SU-DHL-6 (cell line): ENCODE results near the gene SUPT3H.

Experiments used
- H2AFZ ChIP-seq: fragments of 200-600 bp; sonication (generic); 2 replicates; pipeline ENCODE4 v1.6.1; 2014; ENCODE audit warnings: low read depth, mild to moderate bottlenecking, moderate library complexity, mixed read lengths, antibody characterized with exemption, low read length; ENCODE audit not compliant: severe bottlenecking
- H3F3A ChIP-seq: fragments of 200-600 bp; shearing (Covaris generic); 2 replicates; pipeline ENCODE4 v1.6.0; 2016; ENCODE audit warnings: antibody characterized with exemption, mild to moderate bottlenecking; ENCODE audit not compliant: insufficient read depth
- H3K27ac ChIP-seq: fragments of 200-600 bp; sonication (generic); 2 replicates; pipeline ENCODE4 v1.5.1; 2016; ENCODE audit warnings: low read depth, mild to moderate bottlenecking, low read length, moderate library complexity, mixed read lengths
- H3K27me3 ChIP-seq: fragments of 200-600 bp; sonication (generic), shearing (Covaris generic); 2 replicates; pipeline ENCODE4 v1.6.0; 2014; ENCODE audit warnings: mild to moderate bottlenecking, low read length
- H3K36me3 ChIP-seq: fragments of 200-600 bp; sonication (generic); 2 replicates; pipeline ENCODE4 v1.6.1; 2014; ENCODE audit warnings: mild to moderate bottlenecking, low read length, mixed read lengths
- H3K4me2 ChIP-seq: fragments of 300-600, 200-600 bp; shearing (Covaris generic), sonication (generic); 2 replicates; pipeline ENCODE4 v1.6.0; 2014; ENCODE audit warnings: low read length, low read depth, mild to moderate bottlenecking; ENCODE audit not compliant: poor library complexity, severe bottlenecking
- H3K4me3 ChIP-seq: fragments of 200-600 bp; sonication (generic); 2 replicates; pipeline ENCODE4 v1.5.1; 2014; ENCODE audit warnings: antibody characterized with exemption, low read length, mild to moderate bottlenecking, mixed read lengths; ENCODE audit not compliant: insufficient read depth, poor library complexity, severe bottlenecking
- H3K79me2 ChIP-seq: fragments of 200-600 bp; sonication (generic); 2 replicates; pipeline ENCODE4 v1.6.1; 2014; ENCODE audit warnings: mild to moderate bottlenecking, low read length, moderate library complexity; ENCODE audit not compliant: insufficient read depth
- H3K9ac ChIP-seq: fragments of 200-600 bp; sonication (generic); 2 replicates; pipeline ENCODE4 v1.7.0; 2014; ENCODE audit warnings: mild to moderate bottlenecking, low read length
- H3K9me2 ChIP-seq: fragments of 200-600 bp; sonication (generic); replicated peaks from 2 replicates; pipeline ENCODE4 v1.6.1; 2014; ENCODE audit warnings: low read length; ENCODE audit not compliant: insufficient read depth
- H3K9me3 ChIP-seq: fragments of 200-600 bp; sonication (generic); 2 replicates; pipeline ENCODE4 v1.6.1; 2014; ENCODE audit warnings: low read length, mixed read lengths; ENCODE audit not compliant: insufficient read depth
- H4K20me1 ChIP-seq: fragments of 200-600 bp; sonication (generic); 2 replicates; pipeline ENCODE4 v1.6.1; 2014; ENCODE audit warnings: low read depth, mild to moderate bottlenecking, antibody characterized with exemption, low read length, moderate library complexity, mixed read lengths
- CTCF ChIP-seq: fragments of 200-600 bp; sonication (generic); IDR thresholded peaks from one replicate; pipeline ENCODE4 v1.5.1; 2017; ENCODE audit warnings: antibody characterized with exemption, mild to moderate bottlenecking, low read length, moderate library complexity; ENCODE audit not compliant: insufficient read depth, poor library complexity, severe bottlenecking
- EZH2phosphoT487 ChIP-seq: fragments of 200-600 bp; sonication (generic), shearing (Covaris generic); conservative IDR thresholded peaks from 2 replicates; pipeline ENCODE4 v1.6.1; 2018; ENCODE audit warnings: mild to moderate bottlenecking, antibody characterized with exemption, low read length, moderate library complexity, mixed read lengths

SUPT3H gene

GRCh38 chr6:45327956-45328522 is 49.7 kb downstream of the SUPT3H start, which contains the start of gene RUNX2:
TSS of gene RUNX2 (plus strand) at chr6:45328330. CDS start at chr6:45328727, 397 bp downstream.
- H3K4me2 ChIP-seq, result no peak within 1 kb of the TSS
- TF ChIP-seq CTCF, result no peak
- no peak for TF ChIP-seq EZH2phosphoT487

DNA sequence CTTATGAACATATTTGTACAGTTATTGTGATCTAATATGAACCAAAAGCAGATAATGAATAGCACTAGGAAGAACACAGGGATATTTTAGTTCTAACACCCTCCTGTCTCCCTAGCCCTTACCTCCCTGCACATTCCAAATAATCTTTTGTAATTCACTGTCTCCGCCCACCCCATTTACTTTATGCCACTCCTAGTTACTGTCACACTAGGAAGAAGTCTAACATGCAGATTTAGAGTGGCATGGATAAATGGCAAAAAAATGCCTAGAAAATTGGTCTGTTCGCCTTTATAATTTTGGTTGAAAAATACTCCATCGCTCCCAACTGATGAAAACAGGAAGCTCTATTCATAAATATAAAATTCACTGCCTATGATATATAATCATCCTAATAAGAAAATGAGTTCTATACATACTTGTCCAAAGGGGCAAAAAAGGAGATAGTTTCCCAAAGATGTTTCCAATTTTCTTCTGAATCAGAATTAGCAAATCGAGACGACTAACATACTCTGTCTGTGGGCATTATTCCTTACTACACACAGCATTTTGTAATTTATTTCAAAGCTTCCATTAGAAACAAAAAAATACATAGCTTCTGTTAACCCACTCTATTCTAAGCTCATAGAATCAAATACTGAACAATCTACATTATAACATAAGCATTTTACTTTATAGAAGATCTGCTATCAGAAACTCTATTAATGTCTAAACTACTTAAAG is 50.9 kb downstream of the SUPT3H start:
- no peaks in the 10 kb centered on the region for H3K9me3 ChIP-seq
- TF ChIP-seq CTCF (no peak), EZH2phosphoT487 (no peak)
- H3K4me2 ChIP-seq, result no peak overlapping the region
- no peak overlapping the region for H3K4me3 ChIP-seq
- peaks cover 6% of the 10 kb centered on the region; the same call in 1 of the 2 replicates for H4K20me1 ChIP-seq
- H3K9me2 ChIP-seq, result no peaks in the 10 kb centered on the region
- H3K27me3 ChIP-seq, result no peaks in the 10 kb centered on the region
- H3K9ac ChIP-seq, result no peak overlapping the region
- no peak overlapping the region for H2AFZ ChIP-seq
- H3K27ac ChIP-seq, result no peak overlapping the region
- 0 out of 2 replicates have a peak, but pooled peaks cover 3% of the 10 kb centered on the region for H3F3A ChIP-seq
- H3K79me2 ChIP-seq, result no peaks in the 10 kb centered on the region
- no peaks in the 10 kb centered on the region for H3K36me3 ChIP-seq

More at GRCh38 chr6:45327956-45328522, 49.7 kb downstream of the SUPT3H start, which contains the start of gene RUNX2:
- Histone ChIP-seq H3K27me3 (no peaks in the 10 kb centered on the region), H3F3A (0 out of 2 replicates have a peak, but pooled peaks cover 3% of the 10 kb centered on the region), H2AFZ (no peak within 1 kb of the TSS), H4K20me1 (peaks cover 6% of the 10 kb centered on the region; the same call in 1 of the 2 replicates), H3K4me3 (no peak within 1 kb of the TSS), H3K9me2 (no peaks in the 10 kb centered on the region), H3K27ac (no peak within 1 kb of the TSS), H3K9ac (no peak within 1 kb of the TSS), H3K36me3 (no peaks in the 10 kb centered on the region), H3K79me2 (no peaks in the 10 kb centered on the region), H3K9me3 (no peaks in the 10 kb centered on the region)

- no peak overlapping the region for H3K4me3 ChIP-seq
- no peak overlapping the region for H3K27ac ChIP-seq
- H3K27me3 ChIP-seq, result no peaks in the 10 kb centered on the region
- TF ChIP-seq EZH2phosphoT487, result no peak
- no peak for TF ChIP-seq CTCF
- peaks cover 8% of the 10 kb centered on the region; the same call in 1 of the 2 replicates for H3F3A ChIP-seq
- H3K79me2 ChIP-seq, result no peaks in the 10 kb centered on the region
- no peaks in the 10 kb centered on the region; the same call in 1 of the 2 replicates for H4K20me1 ChIP-seq
- H3K9me2 ChIP-seq, result no peaks in the 10 kb centered on the region
- H2AFZ ChIP-seq, result no peak overlapping the region
- H3K9me3 ChIP-seq, result no peaks in the 10 kb centered on the region
- H3K36me3 ChIP-seq, result no peaks in the 10 kb centered on the region
- no peak overlapping the region for H3K9ac ChIP-seq
- H3K4me2 ChIP-seq, result peak overlapping the region; percentile 5
Measured at GRCh38 chr6:45323656-45324224, 54.0 kb downstream of the SUPT3H start.
